SH-SY5Y (cell line): ENCODE results near the gene PCNX1.
A peak's percentile ranks its signal among the peaks of the same experiment; 100 is the strongest.

Experiments
- GATA2 ChIP-seq: IDR thresholded peaks from 2 replicates; pipeline ENCODE4 v1.6.1; 2011; ENCODE audit warnings: mild to moderate bottlenecking, low read depth, low read length
- GATA3 ChIP-seq: IDR thresholded peaks from 2 replicates; pipeline ENCODE4 v1.6.1; 2011; ENCODE audit warnings: low read depth, mild to moderate bottlenecking, low read length, moderate library complexity

The PCNX1 gene

DNA sequence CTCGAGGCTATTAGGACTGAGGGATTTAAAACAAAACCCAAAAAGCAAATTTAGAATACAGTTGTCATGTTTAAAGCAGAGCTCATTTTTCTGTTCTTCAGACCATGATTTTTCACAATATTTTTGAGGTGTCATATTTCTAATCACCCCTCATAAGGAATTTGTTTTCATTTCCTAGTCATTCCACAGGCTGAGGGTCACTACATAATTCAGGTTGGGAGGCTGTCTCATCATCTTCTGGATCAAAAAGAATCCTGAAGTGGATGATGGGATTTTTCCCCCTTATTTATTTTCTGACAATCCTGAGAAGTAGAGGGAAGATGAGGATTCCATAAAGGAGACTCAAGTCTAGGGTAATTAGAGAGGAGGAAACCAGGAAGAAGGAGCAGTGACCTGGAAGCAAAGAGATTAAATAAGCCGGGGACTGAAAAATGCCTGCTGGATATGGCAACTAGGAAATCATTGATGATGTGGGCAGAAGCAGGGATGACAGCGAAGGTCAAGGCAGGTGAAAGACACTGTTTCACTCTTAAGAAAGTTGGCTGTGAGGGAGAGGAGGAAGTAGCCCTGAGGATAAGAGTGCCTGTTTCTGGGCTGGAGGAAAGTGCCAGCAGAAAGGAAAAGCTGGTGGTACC is 9.0 kb upstream of the PCNX1 start:
- TF ChIP-seq GATA3 = no peak
- no peak for TF ChIP-seq GATA2

DNA sequence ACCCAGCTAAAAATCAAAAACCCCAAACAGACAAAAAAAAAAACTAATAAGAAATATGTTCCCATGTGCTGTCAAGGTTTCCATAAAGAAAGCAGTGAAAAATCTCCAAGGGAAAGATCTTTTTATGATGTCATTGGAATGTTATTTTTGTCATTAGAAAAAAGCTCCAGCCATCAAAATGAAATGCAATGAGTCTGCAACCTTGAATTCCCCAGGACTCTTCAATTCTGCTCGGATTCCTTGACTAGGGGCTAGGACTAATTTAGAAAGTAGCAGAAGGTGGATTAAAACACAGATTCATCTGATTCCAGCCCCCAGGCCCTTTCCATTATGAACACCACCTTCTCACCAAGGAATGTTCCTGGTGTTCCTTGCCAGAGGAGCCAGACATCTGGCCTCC is 6.0 kb upstream of the PCNX1 start:
- TF ChIP-seq GATA2 (no peak), GATA3 (no peak)

DNA sequence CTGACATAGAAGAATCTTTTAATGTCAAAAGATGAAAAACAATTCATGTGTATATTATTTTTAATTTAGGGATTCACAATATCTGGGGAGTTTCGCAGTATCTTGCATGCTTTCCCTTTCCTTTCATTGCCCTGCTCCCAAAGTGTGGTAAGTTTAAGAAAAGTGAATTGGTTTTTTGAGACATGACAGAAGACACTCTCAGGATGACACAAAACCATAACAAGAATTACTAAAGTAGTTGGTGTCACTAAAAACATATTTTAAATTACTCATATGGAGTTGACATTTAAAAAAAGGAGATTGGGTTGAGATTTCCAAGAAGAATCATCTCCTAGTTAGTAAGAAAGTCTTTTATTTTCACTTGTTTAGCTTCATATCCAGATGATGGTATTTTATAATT is 5.1 kb upstream of the PCNX1 start:
- TF ChIP-seq GATA3 = no peak
- no peak for TF ChIP-seq GATA2

DNA sequence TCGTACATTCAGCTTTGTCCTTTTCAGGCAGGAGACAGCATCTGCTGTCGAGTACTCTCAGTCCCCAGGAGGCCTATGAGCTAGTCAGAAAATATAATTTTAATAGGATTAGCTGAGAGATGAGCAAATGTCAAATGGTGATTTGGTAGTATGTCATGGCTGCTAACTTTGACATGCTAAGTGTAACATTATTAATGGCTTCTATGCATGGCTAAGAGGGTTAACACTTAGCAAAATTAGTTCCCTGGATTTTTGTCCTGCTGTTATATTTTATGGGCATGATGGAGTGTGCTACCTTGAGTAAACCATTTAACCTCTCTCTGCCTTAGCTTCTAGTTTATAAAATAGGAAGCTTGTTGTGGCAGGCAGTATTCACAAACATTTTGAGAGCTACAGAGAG is 2.9 kb upstream of the PCNX1 start:
- TF ChIP-seq GATA2 (no peak), GATA3 (no peak)

DNA sequence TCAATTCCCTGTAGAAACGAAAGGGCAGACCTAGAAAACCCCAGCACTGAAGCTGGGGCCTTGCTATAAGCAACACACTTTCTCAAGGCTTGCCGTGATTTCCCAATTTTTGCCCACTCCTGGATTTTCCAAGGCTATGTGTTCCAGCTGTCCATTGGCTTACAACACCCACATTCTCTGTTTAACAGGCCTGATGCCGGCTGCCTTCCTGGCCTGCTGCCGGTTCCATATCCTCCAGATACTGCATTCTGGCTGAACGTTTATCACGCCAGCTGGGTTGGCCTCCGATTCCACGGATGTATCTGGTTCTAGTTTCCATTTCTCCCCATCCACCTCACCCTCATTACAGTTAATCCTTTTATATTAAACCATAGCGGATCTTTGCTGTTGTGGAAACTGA is 2.0 kb upstream of the PCNX1 start:
- TF ChIP-seq GATA2 (no peak), GATA3 (no peak)

DNA sequence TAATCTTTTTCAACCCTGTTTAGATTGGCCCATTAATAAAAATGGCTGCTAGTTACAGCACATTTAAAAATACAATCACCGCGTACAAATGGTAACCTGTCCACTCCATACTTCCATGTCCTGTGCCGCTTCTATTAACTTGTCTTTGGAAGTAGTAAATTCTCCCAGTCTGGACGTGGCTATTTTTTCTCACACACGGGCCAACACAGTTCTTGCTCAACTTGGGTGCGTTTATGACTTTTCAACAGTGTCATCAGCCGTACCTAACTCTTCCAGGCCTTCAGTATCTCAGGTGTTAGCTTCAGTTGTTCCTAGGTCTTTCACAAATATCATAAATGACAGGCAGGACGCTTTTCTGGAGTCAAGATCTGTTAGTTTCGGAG is 475 bp upstream of the PCNX1 start:
- TF ChIP-seq GATA2 (no peak), GATA3 (no peak)

DNA sequence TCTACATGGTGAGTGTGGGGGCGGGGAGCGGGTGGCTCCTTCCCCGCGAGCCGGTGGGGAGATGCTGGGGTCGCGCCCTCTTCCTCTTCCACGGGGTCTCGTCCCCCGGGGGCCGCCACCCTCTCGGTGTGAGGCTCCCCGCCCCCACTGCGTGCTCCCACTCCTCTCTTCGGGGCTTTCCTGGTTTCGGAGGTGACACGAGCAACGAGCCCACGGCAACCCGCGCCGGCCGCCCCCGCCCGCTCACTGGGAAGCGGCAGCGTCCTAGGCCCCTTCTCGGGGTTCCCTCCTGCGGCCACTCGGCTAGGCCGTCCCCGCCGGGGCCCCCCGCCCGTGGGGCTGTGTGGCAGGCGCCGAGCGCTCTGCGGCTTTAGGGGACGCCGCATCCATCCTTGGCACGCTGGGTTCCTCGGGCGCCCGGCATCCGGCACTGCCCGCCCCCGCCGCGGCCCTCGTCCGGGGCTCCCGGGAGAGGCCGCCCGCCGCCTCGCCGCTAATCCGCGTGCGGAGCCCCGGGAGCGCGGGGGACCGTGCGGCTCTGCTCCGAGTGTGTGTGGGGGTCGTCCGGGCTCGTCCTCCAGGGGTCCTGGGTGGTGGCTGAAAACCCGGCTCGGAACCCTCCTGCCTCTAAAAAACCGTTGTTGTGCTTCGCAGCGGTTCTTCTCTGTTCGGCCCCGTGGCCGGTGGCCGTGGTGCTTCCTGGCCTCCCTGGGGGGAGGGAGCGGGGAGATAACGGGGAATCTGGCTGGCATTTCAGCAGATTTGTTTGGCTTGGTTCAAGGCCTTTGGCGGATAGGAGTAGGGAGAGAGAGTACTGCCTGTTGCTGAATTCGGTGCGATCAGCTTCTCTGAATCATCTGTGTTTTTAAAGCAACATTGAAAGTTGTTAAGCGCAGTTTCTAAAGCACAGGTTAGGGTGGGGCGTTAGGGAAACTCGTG is 1.0 kb downstream of the PCNX1 start:
- TF ChIP-seq GATA2 (peak; percentile 40), GATA3 (no peak)

DNA sequence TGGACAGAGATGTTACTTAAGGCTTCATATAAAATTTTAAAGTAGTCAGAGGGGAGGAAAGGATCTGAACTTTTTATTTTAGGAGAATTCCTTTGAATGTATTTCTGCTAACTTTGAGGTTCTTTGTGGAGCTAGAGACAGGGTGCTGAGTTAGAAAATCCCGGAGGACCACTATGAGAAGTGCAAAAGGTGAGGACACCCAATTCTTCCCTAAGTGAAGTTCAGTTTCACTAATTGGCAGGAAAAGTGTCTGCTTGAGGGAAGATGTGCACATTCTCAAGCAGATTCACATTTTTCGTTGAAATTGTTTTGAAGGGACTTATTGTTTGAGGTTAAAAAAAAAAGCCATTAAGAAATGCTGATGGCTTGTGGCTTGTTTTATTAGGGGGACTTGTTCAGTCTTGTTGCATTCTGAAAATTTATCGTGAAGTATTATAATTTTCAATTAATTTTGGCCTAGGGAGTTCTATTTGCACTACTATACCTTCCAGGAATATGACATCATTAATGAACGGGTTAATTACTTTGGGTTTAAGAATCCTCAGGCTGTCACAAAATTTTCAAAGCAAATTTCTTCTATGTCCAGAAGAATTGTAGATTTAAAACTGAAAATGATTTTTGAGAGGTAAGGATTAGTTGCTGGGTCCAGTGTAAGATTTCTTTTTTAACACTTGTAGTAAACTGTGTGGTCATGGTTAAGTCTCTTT is 1.8 kb downstream of the PCNX1 start:
- TF ChIP-seq GATA2 (no peak), GATA3 (no peak)

DNA sequence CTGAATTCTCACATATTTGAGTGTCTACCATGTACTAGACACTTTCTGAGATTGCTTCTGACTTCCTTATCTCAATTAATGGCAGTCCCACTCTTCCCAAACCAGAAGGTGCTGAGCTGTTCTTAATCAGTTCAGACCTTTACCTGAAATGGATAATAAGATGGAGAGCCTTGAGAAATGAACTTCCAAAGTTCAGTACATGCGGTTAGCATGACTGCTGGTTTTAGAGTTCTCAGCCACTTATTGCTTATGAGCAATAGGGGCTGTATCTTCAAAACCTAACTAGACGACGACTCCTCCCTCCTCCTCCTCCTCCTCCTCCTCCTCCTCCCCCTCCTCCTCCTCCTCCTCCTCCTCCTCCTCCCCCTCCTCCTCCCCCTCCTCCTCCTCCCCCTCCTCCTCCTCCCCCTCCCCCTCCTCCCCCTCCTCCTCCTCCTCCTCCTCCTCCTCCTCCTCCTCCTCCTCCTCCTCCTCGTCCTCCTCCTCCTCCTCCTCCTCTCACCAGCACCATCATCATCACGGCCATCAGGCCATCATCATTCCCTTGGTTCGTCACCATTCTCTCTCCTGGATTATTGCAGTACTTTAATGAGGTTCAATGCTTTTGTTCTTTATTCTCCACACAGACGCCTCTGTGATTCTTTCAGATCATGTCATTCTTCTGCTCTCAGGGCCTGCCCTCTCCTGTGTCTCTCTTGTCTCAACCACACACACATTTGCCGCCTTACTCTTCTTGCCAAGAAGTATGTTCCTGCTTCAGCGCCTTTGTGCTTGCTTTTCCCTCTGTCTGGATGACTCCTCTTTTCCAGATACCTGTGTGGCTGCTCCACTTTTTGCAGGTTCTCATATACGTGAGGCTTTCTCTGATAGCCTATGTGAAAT is 2.7 kb downstream of the PCNX1 start:
- no peak for TF ChIP-seq GATA2
- no peak for TF ChIP-seq GATA3

DNA sequence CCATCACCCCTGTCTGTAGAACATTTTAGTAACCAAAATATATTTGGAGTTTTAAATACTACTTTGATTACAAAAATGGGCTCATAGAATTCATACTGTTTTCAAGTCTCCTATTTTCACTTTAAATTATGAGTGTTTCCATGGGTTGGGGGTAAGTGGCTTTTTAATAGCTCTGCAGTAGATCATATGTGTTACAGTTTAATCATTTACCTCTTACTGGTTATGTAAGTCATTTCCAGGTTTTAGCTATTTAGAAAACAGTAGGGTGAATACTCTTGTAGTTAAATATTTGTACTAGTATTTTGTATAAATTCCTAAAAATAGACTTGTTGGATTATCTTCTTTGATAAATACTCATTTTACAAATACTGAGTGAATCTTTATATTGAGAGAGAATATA is 8.2 kb downstream of the PCNX1 start:
- TF ChIP-seq GATA3 (no peak), GATA2 (no peak)

DNA sequence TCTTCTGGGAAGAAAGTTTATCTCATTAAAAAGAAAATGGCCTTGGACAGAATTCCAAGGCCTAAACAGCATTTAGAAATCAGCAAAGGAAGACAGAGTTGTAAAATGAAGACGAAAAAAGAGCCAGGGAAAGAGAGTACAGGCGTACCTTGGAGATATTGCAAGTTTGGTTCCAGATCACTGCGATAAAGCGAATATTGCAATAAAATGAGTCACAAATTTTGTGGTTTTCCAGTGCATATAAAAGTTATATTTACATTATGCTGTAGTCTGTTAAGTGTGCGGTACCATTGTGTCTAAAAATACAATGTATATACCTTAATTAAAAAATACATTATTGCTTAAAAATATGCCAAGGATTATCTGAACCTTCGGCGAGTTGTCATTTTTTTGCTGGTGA is 9.0 kb downstream of the PCNX1 start:
- TF ChIP-seq GATA3 (no peak), GATA2 (no peak)

DNA sequence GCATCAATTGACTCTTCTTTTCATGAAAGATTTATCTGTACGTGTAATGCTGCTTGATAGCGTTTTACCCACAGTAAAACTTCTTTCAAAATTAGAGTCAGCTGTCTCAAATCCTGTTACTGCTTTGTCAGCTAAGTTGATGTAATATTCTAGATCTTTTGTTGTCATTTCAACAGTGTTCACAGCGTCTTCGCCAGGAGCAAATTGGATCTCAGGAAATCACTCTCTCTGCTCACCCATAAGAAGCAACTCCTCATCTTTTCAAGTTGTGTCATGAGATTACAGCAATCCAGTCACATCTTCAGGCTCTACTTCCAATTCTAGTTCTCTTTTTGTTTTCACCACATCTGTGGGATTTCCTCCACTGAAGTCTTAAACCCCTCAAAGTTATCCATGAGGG is 9.5 kb downstream of the PCNX1 start:
- TF ChIP-seq GATA3 = no peak
- no peak for TF ChIP-seq GATA2

DNA sequence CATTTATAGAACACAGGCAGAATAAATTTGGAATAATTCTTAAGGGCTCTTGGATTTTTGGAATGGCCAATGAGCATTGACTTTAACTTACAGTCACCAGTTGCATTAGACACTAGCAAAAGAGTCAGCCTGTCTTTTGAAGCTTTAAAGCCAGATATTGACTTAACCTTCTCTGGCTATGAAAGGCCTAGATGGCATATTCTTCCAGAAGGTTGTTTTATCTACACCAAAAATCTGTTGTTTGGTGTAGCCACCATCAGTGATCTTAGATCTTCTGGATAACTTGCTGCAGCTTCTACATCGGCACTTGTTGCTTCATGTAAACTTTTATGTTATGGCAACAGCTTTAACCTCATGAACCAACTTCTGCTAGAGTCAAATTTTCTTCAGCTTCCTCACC is 10.4 kb downstream of the PCNX1 start:
- no peak for TF ChIP-seq GATA2
- no peak for TF ChIP-seq GATA3

DNA sequence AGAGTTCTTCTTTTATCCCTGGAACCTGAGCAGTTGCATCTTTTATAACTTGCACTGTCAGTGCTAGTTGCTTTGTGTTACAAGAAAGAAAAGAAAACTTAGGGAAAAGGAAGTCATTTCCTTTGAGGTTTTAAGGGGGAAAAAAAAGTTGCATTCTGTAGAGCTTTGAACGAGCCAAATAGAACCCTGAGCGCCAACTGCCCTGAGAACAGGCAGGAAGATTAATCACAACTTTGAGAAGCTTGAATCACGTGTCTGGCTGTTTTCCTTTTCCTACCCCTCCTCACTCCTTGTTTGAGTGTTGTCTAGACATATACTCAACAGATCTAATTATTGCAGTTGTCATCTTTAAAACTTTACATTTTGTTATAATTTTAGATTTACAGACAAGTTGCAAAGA is 12.5 kb downstream of the PCNX1 start:
- no peak for TF ChIP-seq GATA2
- TF ChIP-seq GATA3 = no peak
